ENCODE results near the gene NHERF2. TPM values are rescaled to one million over a fixed set of nuclear protein-coding genes. Genes with fewer than 3 reads are reported as not detected.

The NHERF2 gene
- total RNA-seq, 2 donors from 2014 or later = 64.0 to 77.9 TPM

GRCh38 chr16:2086812-2087747 lies 60.4 kb downstream of the NHERF2 start:
- H3K27ac ChIP-seq = no peak overlapping the region
- no peak for DNase-seq
- no peaks in the 10 kb centered on the region for H3K4me1 ChIP-seq
- H3K36me3 ChIP-seq = peaks cover 12% of the 10 kb centered on the region
- intact Hi-C loops (cut with DNase I) = loop anchor here (5.0 to 10.0 kb wide), 2 partner anchors 50 to 62 kb away; partner anchors contain the start of genes NHERF2 and PKD1
- H3K4me3 ChIP-seq = no peak overlapping the region
- no peaks in the 10 kb centered on the region for H3K9me3 ChIP-seq
- H3K27me3 ChIP-seq = no peaks in the 10 kb centered on the region
- H3K9ac ChIP-seq (ENCODE audit: low read depth in 2 of 2, low read length in 2 of 2) = no peak overlapping the region
- no peak for TF ChIP-seq CTCF (IDR thresholded peaks at IDR 0.05)

- no peak for TF ChIP-seq CTCF (IDR thresholded peaks at IDR 0.05)
- peaks cover 4% of the 10 kb centered on the region for H3K4me1 ChIP-seq
- intact Hi-C loops (cut with DNase I) = loop anchor here (5.0 to 10.0 kb wide), 2 partner anchors 49 to 63 kb away; partner anchors contain the start of genes NHERF2 and PKD1
Measured at GRCh38 chr16:2087748-2088631, 61.3 kb downstream of the NHERF2 start.

More at GRCh38 chr16:2087748-2088631, 61.3 kb downstream of the NHERF2 start:
- Histone ChIP-seq H3K9ac (ENCODE audit: low read depth in 2 of 2, low read length in 2 of 2) (no peak overlapping the region), H3K27me3 (no peaks in the 10 kb centered on the region), H3K27ac (no peak overlapping the region), H3K4me3 (no peak overlapping the region), H3K36me3 (peaks cover 12% of the 10 kb centered on the region), H3K9me3 (no peaks in the 10 kb centered on the region)
- DNase-seq = peak; percentile 42

Other genes starting within 250 kb of the NHERF2 start
- gene SPSB3, start 244.3 kb upstream of the NHERF2 start, total RNA-seq = 10 to 100 TPM; 32.7 to 35.9 TPM
- gene NUBP2, start 243.9 kb upstream of the NHERF2 start, total RNA-seq = 10 to 100 TPM; 30.0 to 72.8 TPM
- 1 to 10 TPM; 5.7 to 7.0 TPM for gene IGFALS, start 233.2 kb upstream of the NHERF2 start, total RNA-seq
- gene HAGH, start 200.1 kb upstream of the NHERF2 start, total RNA-seq = 10 to 100 TPM; 61.9 to 64.7 TPM
- gene FAHD1, start 199.7 kb upstream of the NHERF2 start, total RNA-seq = 10 to 100 TPM; 55.5 to 73.9 TPM
- under 1 TPM in 1 of 2 donors, not detected in 1; 0.27 TPM for gene MEIOB, start 154.7 kb upstream of the NHERF2 start, total RNA-seq
- under 1 TPM; 0.59 to 0.82 TPM for gene HS3ST6, start 108.5 kb upstream of the NHERF2 start, total RNA-seq
- gene MSRB1, start 83.7 kb upstream of the NHERF2 start, total RNA-seq = 10 to 100 TPM; 33.0 to 61.2 TPM
- gene RPL3L, start 72.2 kb upstream of the NHERF2 start, total RNA-seq = not detected
- gene NDUFB10, start 67.4 kb upstream of the NHERF2 start, total RNA-seq = 100 to 1,000 TPM; 219 to 272 TPM
- gene RPS2, start 62.1 kb upstream of the NHERF2 start, total RNA-seq = 1,000 to 10,000 TPM; 1,996 to 2,736 TPM
- gene RNF151, start 60.0 kb upstream of the NHERF2 start, total RNA-seq = not detected
- 10 to 100 TPM; 19.4 to 43.1 TPM for gene TBL3, start 54.8 kb upstream of the NHERF2 start, total RNA-seq
- gene NOXO1, start 45.4 kb upstream of the NHERF2 start, total RNA-seq = 10 to 100 TPM; 43.9 to 80.1 TPM
- gene GFER, start 42.7 kb upstream of the NHERF2 start, total RNA-seq = 10 to 100 TPM; 76.6 to 79.5 TPM
- gene SYNGR3, start 36.9 kb upstream of the NHERF2 start, total RNA-seq = 1 to 10 TPM; 1.5 to 1.9 TPM
- 10 to 100 TPM; 45.4 to 64.3 TPM for gene ZNF598, start 17.1 kb upstream of the NHERF2 start, total RNA-seq
- 1 to 10 TPM; 3.5 to 3.8 TPM for gene NPW, start 7.1 kb upstream of the NHERF2 start, total RNA-seq
- gene NTHL1, start 20.9 kb downstream of the NHERF2 start, total RNA-seq = 10 to 100 TPM; 30.1 to 96.8 TPM
- 100 to 1,000 TPM in 1 of 2 donors, 10 to 100 TPM in 1; 75.3 to 143 TPM for gene TSC2, start 21.1 kb downstream of the NHERF2 start, total RNA-seq
- gene PKD1, start 109.0 kb downstream of the NHERF2 start, total RNA-seq = 10 to 100 TPM; 48.2 to 83.5 TPM
- gene RAB26, start 121.7 kb downstream of the NHERF2 start, total RNA-seq = 10 to 100 TPM; 18.2 to 24.5 TPM
- 100 to 1,000 TPM; 102 to 131 TPM for gene TRAF7, start 128.9 kb downstream of the NHERF2 start, total RNA-seq
- gene CASKIN1, start 169.7 kb downstream of the NHERF2 start, total RNA-seq = under 1 TPM; 0.07 to 0.27 TPM
- gene MLST8, start 178.6 kb downstream of the NHERF2 start, total RNA-seq = 10 to 100 TPM; 26.5 to 53.5 TPM
- 10 to 100 TPM in 1 of 2 donors, 1 to 10 TPM in 1; 7.7 to 15.2 TPM for gene BRICD5, start 184.0 kb downstream of the NHERF2 start, total RNA-seq
- 10 to 100 TPM; 17.1 to 37.3 TPM for gene PGP, start 187.9 kb downstream of the NHERF2 start, total RNA-seq
- gene E4F1, start 196.7 kb downstream of the NHERF2 start, total RNA-seq = 10 to 100 TPM; 19.9 to 37.4 TPM
- 1 to 10 TPM in 1 of 2 donors, under 1 TPM in 1; 0.85 to 2.4 TPM for gene DNASE1L2, start 209.5 kb downstream of the NHERF2 start, total RNA-seq
- gene ECI1, start 224.7 kb downstream of the NHERF2 start, total RNA-seq = 100 to 1,000 TPM; 109 to 134 TPM
- 100 to 1,000 TPM; 108 to 154 TPM for gene RNPS1, start 241.2 kb downstream of the NHERF2 start, total RNA-seq

Data from colonic mucosa (tissue), 4 donors.